Mesenteric fat pad (tissue), 1 donor: Measurements from ENCODE around the gene URGCP. TPM values are rescaled to one million over a fixed set of nuclear protein-coding genes. Genes with fewer than 3 reads are reported as not detected.
"Not testable (repeated sequence)": the region's sequence is repeated elsewhere in the genome, so short reads cannot be mapped to it uniquely, and the experiment has no call there.

Experiments
- DNase-seq: peaks from one replicate; pipeline ENCODE4 v3.0.0-alpha.2; 2020; ENCODE audit warnings: low spot score
- total RNA-seq: library from RNA; stranded (reverse); fragmentation: NEBNext Ultra II Directional; extraction: Animal tissue kit (Norgen Biotek cat#: 25700); gene quantifications from one replicate; pipeline ENCODE4 v1.2.1, GENCODE V29; 2021
- donor health status: DM: yes; HTN: yes; CAD: no.

The URGCP gene
- total RNA-seq, 1 donor from 2014 or later: 44.3 TPM

- no peak for DNase-seq
Observed at GRCh38 chr7:43915907-43916306, 9.5 kb upstream of the URGCP start.

- DNase-seq: peak; percentile 14
Observed at GRCh38 chr7:43914795-43915194, 8.4 kb upstream of the URGCP start.

- no peak for DNase-seq
Observed at GRCh38 chr7:43905956-43906330, 453 bp downstream of the URGCP start.

GRCh38 chr7:43905209-43905946 lies 1.0 kb downstream of the URGCP start:
- no peak for DNase-seq

GRCh38 chr7:43904533-43905208 lies 1.7 kb downstream of the URGCP start:
- no peak for DNase-seq

DNA sequence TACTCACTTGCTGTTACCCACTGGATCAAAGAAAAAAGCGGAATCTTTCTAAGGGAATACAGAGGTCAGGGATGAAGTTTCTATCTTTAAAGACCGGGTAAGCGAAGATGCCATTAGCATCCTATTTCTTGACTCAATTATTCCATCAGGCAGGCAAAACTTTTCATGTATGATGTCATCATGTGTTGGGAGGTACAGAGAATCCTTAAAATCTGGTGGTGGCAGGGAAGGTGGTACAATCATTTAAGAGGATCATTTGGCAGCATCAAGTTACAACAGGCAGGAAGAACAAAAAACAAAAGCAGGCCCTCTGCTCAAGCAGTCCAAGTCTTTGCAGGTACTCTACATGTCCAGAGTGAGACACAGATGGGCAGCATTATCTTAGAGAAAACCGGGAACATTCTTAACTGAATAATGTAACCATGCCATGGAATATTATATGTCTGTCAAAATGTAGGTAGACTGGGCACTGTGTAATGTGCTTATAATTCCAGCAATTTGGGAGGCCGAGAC lies 3.8 kb downstream of the URGCP start:
- DNase-seq: no peak

GRCh38 chr7:43898571-43898970 lies 7.8 kb downstream of the URGCP start:
- DNase-seq: not testable (repeated sequence)

GRCh38 chr7:43895847-43896415 lies 10.5 kb downstream of the URGCP start:
- no peak for DNase-seq

DNA sequence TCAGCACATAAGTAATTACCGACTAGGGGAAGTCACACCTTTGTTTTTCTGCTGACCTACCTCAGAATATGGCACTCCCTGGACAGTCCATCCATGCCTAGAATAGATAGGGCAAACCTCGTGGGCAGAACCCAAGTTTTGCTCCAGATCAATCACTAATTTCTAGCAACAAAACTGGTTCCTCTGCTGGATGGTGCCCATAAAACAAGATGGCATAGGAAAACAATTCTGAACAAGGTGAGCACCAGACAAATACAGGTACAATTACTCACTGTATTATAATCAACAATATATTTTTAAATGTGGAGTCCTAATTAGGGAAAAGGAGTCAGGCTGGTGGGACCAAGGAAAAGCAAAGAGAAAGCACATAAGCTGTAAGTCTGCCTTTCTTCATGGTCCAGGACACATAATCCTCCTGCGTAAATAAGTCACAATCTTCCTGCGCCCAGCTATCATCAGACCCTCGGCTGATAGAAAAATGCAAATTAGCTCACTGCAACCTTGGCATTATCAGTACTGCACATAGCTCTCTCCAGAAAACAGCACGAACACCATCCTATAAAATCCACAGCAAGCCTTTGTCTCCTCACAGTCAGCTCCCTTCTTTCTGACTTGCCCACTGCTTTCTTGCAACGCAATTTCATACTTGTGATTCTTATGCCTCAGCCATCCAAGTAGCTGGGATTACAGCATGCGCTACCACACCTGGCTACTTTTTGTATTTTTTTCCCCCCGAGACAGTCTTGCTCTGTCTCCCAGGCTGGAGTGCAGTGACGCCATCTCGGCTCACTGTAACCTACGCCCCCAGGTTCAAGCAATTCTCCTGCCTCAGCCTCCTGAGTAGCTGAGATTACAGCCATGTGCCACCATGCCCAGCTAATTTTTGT lies 15.1 kb downstream of the URGCP start:
- DNase-seq: no peak

GRCh38 chr7:43890468-43890867 lies 15.9 kb downstream of the URGCP start:
- DNase-seq: no peak

GRCh38 chr7:43888993-43889945 lies 17.1 kb downstream of the URGCP start:
- DNase-seq: no peak

GRCh38 chr7:43884617-43885016 lies 21.8 kb downstream of the URGCP start:
- no peak for DNase-seq

- no peak for DNase-seq
Observed at GRCh38 chr7:43884209-43884608, 22.2 kb downstream of the URGCP start.

DNA sequence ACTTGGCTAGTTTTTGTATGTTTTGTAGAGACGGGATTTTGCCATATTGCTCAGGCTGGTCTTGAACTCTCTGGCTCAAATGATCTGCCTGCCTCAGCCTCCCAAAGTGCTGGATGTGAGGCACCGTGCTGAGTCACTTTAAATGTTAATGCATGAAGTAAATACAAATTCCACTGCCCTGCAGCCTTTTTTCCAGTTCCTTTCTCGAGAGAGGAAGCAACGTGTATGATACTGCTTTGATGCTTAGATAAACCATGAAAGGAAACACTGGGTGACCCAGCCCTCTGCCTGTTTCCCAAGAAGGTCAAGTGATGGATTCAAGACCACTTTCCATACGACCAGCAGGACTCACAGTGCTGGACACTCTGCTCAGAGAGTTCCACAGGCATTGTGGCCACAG lies 25.8 kb downstream of the URGCP start:
- DNase-seq: no peak

DNA sequence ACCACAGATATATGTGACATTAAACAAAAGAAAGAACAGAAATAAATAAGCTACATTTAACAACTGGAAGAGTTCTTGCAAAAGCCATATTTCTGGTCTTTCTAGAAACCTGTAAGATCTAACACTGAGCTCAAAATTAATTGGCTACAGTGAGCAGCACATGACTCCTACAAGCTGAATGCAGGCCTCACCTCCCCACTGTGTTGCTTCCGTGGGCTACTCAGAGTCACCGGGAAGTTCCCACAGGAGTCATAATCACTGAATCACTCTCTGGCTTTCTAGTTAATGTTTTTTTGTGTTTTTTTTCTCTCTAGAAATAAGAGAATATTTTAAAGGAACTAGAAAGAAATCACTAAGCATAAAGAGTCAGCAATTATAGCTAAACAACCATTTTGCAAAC lies 26.9 kb downstream of the URGCP start:
- DNase-seq: no peak

DNA sequence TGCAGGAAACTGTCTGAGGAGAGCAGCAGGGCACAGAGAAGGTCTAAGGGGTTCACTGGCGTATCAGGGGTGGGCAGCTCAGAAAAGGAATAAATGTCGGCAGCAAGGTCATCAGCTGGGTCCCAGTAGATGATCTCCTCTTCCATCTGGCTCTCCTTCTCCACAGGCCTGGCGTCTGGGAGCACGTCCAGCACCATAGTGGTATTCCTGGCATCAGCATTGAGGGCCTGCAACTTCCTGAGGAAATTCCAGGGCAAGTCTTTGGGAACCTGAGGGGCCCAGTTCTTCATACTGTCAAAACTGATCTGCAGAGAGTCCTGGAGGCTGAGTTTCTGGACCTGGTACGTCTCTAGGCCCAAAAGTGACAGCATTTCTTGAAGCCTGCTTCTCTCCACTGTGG lies 27.5 kb downstream of the URGCP start:
- DNase-seq: no peak

GRCh38 chr7:43877968-43878864 lies 28.2 kb downstream of the URGCP start:
- no peak for DNase-seq

DNA sequence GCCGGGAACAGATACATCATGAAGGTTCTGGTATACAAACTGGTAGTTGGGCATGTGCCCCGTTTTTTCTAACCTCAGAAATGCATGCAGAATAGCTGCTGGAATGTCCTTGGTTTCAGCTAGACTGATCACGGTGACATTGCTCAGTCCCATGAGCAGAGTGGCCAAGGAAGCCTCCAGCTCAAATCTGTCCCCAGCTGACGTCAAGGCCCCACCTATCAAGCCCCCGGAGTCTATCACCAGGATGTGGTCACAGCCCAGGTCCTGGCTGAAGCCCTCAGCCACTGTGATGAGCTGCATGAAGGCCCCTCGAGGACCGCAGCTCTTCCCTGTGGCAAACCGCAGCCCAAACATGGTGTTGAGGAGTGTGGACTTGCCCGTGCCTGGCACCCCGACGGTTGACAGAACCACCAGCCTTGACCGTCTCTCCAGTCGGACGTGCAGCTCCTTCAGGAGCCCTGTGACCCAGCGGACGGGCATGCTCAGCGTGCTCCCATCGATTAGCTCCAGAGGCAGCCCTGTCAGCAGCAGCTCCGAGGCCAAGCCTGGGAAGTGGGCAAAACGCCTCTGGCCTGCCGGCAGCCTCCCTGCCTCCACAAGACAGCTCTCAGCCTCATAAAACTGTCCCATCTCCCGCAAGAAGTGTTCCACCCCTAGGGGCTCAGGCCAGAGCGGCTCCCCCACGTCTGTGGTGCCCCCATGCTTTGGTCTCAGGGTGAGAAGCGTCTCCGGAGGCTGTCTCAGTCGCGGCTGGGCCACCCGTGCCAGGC lies 29.2 kb downstream of the URGCP start:
- no peak for DNase-seq
